ENCODE results near the gene FHL5. TPM values are rescaled to one million over a fixed set of nuclear protein-coding genes. Genes with fewer than 3 reads are reported as not detected.

The FHL5 gene
- total RNA-seq, 4 donors from 2014 or later, result 12.9 to 70.3 (median 23.4) TPM

DNA sequence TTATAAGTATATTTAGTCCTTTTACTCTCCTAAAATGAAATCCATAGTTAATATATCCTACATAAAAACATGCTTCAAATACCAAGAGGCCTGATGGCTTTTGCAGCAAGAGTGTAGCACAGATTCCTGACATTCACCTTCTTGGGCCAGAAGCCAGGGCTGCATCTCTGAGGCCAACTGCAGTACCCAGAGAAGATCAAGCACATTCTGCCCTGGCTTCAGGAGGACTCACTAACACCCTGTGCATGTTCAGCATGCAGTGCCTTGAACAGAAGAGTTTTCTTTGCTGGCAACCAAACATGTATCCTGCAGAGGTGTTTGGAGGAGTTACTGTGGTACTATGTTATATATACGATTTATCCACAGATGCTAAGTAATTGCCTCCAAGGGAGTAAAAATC, 90.3 kb downstream of the FHL5 start:
- ATAC-seq (ENCODE audit: low FRiP score), result no peak
- TF ChIP-seq, protein P1, sequence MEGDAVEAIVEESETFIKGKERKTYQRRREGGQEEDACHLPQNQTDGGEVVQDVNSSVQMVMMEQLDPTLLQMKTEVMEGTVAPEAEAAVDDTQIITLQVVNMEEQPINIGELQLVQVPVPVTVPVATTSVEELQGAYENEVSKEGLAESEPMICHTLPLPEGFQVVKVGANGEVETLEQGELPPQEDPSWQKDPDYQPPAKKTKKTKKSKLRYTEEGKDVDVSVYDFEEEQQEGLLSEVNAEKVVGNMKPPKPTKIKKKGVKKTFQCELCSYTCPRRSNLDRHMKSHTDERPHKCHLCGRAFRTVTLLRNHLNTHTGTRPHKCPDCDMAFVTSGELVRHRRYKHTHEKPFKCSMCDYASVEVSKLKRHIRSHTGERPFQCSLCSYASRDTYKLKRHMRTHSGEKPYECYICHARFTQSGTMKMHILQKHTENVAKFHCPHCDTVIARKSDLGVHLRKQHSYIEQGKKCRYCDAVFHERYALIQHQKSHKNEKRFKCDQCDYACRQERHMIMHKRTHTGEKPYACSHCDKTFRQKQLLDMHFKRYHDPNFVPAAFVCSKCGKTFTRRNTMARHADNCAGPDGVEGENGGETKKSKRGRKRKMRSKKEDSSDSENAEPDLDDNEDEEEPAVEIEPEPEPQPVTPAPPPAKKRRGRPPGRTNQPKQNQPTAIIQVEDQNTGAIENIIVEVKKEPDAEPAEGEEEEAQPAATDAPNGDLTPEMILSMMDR (IDR thresholded peaks at IDR 0.05), result no peak
- DNase-seq (ENCODE audit: low spot score), result no peak

DNA sequence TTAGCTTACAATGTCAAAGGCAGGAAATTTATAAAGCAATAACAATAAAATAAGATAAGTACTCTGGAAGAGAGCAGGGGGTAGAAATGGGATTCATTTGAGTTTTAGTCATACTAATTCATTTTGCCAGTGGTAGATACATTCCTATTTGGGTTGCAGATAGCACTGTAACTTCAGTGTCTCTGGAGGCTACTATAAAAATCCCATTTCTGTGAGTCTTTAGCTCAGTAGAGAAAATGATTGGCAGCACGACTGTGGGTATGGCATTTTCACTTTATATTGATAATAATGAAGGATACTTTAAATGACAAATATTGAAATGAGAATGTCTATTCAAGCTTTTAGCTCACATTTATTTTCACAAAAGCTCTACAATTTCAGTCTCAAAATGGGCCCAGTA, 93.6 kb downstream of the FHL5 start:
- TF ChIP-seq, protein P1 (IDR thresholded peaks at IDR 0.05), result no peak
- no peak for ATAC-seq (ENCODE audit: low FRiP score)
- no peak for DNase-seq (ENCODE audit: low spot score)

DNA sequence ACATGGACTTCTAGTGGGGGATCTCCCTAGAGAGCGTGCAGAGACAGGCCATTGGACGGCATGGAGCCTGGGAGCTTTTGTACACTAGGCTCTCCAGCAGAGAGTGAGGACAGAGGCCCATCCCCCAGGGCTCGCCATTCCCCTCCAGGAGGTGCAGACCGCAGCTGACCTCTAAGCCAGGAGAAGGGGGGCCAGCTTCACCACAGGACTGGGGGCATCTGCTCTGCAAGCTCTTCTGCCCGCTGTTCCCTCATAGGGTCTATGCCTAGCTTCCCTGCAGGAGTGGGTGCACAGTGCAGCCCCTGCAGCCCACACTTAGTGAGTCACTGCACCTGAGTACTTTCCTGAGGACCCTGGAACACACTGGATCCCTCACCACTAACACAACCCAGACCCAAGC, 94.4 kb downstream of the FHL5 start:
- ATAC-seq (ENCODE audit: low FRiP score) (no peak), DNase-seq (ENCODE audit: low spot score) (no peak)
- TF ChIP-seq, protein P1 (IDR thresholded peaks at IDR 0.05), result no peak

DNA sequence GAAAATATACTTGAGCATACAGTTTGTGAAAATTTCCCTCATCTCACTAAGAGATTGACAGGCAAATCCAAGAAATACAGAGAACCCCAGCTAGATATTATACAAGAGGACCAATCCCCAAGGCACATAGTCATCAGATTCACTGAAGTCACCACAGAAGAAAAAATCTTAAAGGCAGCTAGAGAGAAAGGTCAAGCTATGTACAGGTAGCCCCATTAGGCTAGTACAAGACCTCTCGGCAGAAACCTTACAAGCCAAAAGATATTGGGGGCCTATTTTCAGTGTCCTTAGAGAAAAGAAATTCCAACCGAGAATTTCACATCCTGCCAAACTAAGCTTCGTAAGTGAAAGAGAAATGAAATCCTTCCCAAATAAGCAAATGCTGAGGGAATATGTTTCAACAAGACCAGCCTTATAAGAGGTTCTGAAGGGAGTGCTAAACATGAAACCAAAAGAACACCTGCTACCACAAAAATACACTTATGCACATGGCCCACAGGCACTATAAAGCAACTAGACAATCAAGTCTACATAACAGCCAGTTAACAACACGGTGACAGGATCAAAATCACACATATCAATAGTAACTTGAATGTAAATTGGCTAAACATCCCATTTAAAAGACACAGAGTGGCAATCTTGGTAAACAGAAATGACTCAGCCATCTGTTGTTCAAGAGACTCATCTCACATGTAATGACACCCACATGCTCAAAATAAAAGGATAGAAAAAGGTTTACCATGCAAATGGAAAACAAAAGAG, 96.3 kb downstream of the FHL5 start:
- ATAC-seq (ENCODE audit: low FRiP score), result no peak
- no peak for DNase-seq (ENCODE audit: low spot score)
- TF ChIP-seq, protein P1 (IDR thresholded peaks at IDR 0.05), result no peak

Small RNAs within 50 kb of the gene (small RNA-seq; reads per million reads assigned to genes)
- not detected for gene RNU4-70P

Other genes starting within 250 kb of the FHL5 start
- 10 to 100 TPM; 13.5 to 24.7 (median 20.0) TPM for gene UFL1, start 41.3 kb upstream of the FHL5 start, total RNA-seq